ENCODE data around the gene C5orf15.
"Not testable (repeated sequence)": the region's sequence is repeated elsewhere in the genome, so short reads cannot be mapped to it uniquely, and the experiment has no call there.

The C5orf15 gene

GRCh38 chr5:133959643-133960042, 8.8 kb downstream of the C5orf15 start:
- DNase-seq, result no peak

GRCh38 chr5:133957591-133957990, 10.8 kb downstream of the C5orf15 start:
- no peak for DNase-seq

GRCh38 chr5:133957080-133957479, 11.3 kb downstream of the C5orf15 start:
- DNase-seq, result no peak

GRCh38 chr5:133956196-133956595, 12.2 kb downstream of the C5orf15 start:
- not testable (repeated sequence) for DNase-seq

- DNase-seq, result no peak
Measured at GRCh38 chr5:133953568-133954145, 14.8 kb downstream of the C5orf15 start.

GRCh38 chr5:133952729-133953567, 15.5 kb downstream of the C5orf15 start:
- DNase-seq, result no peak

- DNase-seq, result no peak
Measured at GRCh38 chr5:133950821-133951612, 17.4 kb downstream of the C5orf15 start.

GRCh38 chr5:133948721-133949120, 19.7 kb downstream of the C5orf15 start:
- no peak for DNase-seq

GRCh38 chr5:133947431-133947841, 21.0 kb downstream of the C5orf15 start:
- no peak for DNase-seq

GRCh38 chr5:133945568-133945967, 22.9 kb downstream of the C5orf15 start:
- DNase-seq, result no peak

- peak; percentile 46 for DNase-seq
Measured at GRCh38 chr5:133944263-133945185, 23.9 kb downstream of the C5orf15 start.

GRCh38 chr5:133943475-133943817, 25.0 kb downstream of the C5orf15 start:
- DNase-seq, result no peak

GRCh38 chr5:133942614-133943474, 25.6 kb downstream of the C5orf15 start:
- no peak for DNase-seq

- no peak for DNase-seq
Measured at GRCh38 chr5:133941456-133942196, 26.8 kb downstream of the C5orf15 start.

- no peak for DNase-seq
Measured at GRCh38 chr5:133939668-133940067, 28.8 kb downstream of the C5orf15 start.

GRCh38 chr5:133938929-133939328, 29.5 kb downstream of the C5orf15 start:
- DNase-seq, result no peak

- no peak for DNase-seq
Measured at GRCh38 chr5:133938039-133938821, 30.2 kb downstream of the C5orf15 start.

GRCh38 chr5:133937628-133938027, 30.8 kb downstream of the C5orf15 start:
- not testable (repeated sequence) for DNase-seq

- DNase-seq, result no peak
Measured at GRCh38 chr5:133936651-133937015, 31.8 kb downstream of the C5orf15 start.
